GM21737 (cell line): ENCODE data around the gene FGD2.
A peak's percentile ranks its signal among the peaks of the same experiment; 100 is the strongest.

Source experiments
- ATAC-seq: cut with Tn5 transposase; IDR thresholded peaks from one replicate; pipeline ENCODE4 v1.9.1; 2021; ENCODE audit warnings: mild to moderate bottlenecking, moderate library complexity; ENCODE audit not compliant: unreplicated experiment

FGD2 gene

GRCh38 chr6:37016995-37017394 is 11.5 kb downstream of the FGD2 start:
- no peak for ATAC-seq

- no peak for ATAC-seq
These were observed 12.2 kb downstream of the FGD2 start for GRCh38 chr6:37017606-37018197.

- ATAC-seq, result peak; percentile 80
These were observed 13.0 kb downstream of the FGD2 start for GRCh38 chr6:37018198-37019064.

- ATAC-seq, result no peak
These were observed 13.6 kb downstream of the FGD2 start for GRCh38 chr6:37019065-37019450.

GRCh38 chr6:37020381-37020780 is 14.9 kb downstream of the FGD2 start:
- no peak for ATAC-seq

GRCh38 chr6:37020812-37021211 is 15.4 kb downstream of the FGD2 start:
- no peak for ATAC-seq

GRCh38 chr6:37021356-37022129 is 16.1 kb downstream of the FGD2 start:
- no peak for ATAC-seq

- ATAC-seq, result no peak
These were observed 16.8 kb downstream of the FGD2 start for GRCh38 chr6:37022135-37022863.

- ATAC-seq, result no peak
These were observed 19.3 kb downstream of the FGD2 start for GRCh38 chr6:37024656-37025337.

GRCh38 chr6:37025621-37026466 is 20.4 kb downstream of the FGD2 start:
- no peak for ATAC-seq

- no peak for ATAC-seq
These were observed 21.7 kb downstream of the FGD2 start for GRCh38 chr6:37027036-37027720.

- no peak for ATAC-seq
These were observed 22.5 kb downstream of the FGD2 start for GRCh38 chr6:37027811-37028469.

GRCh38 chr6:37029249-37029971 is 24.0 kb downstream of the FGD2 start:
- ATAC-seq, result no peak

- no peak for ATAC-seq
These were observed 25.1 kb downstream of the FGD2 start for GRCh38 chr6:37030599-37030998.

- no peak for ATAC-seq
These were observed 26.8 kb downstream of the FGD2 start for GRCh38 chr6:37032239-37032638.

- ATAC-seq, result no peak
These were observed 27.8 kb downstream of the FGD2 start for GRCh38 chr6:37033255-37033654.

- ATAC-seq, result no peak
These were observed 28.7 kb downstream of the FGD2 start for GRCh38 chr6:37033819-37034795.
